Measurements from ENCODE around the gene C1QB.

C1QB gene

DNA sequence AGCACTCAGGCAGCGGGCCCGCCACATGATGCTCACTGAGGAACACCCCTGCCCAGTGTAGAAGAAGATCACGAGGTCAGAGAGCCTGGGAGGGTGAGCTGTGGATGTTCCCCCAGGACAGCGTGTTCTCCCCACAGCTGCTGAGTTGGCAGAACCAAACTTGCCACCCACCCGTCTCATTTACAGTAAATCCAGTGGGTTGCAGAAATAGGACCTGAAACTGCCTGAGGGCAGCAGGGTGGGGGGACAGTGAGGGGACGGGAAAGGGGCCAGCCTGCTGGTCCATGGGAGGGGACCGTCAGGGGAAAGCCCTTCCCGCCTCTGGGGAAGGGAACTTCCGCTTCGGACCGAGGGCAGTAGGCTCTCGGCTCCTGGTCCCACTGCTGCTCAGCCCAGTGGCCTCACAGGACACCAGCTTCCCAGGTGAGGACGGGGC, at the start of gene C1QB:
C1QB (plus strand) TSS at position 356 of the 436 bp plus-strand sequence. CDS start 6,227 bp downstream, outside the sequence.
- DNase-seq: no peak

- no peak for DNase-seq
Measured at GRCh38 chr1:22606161-22606560, 46.9 kb upstream of the C1QB start.

- DNase-seq: no peak
Measured at GRCh38 chr1:22607154-22607553, 45.9 kb upstream of the C1QB start.

GRCh38 chr1:22608361-22608760, 44.7 kb upstream of the C1QB start:
- DNase-seq: no peak

DNA sequence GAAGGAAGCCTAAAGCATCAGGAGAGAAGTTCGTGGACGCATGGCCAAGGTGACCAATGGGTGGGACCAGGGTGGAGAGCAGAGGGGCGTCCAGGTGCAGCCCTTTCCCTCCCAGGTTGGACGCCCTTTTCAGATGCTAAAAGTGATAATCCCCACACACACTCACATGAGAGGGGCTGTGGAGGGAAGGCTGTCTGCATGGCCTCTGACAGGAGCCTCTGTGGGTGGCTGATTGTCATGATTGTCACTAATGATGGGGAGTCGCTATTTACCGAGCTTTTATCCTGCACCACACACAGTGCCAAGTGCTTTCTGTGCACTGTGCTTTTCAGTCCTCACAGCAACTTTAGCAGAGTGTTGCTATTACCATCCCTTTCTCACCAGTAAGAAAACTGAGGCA, 43.7 kb upstream of the C1QB start:
- peak in 2 of 3 experiments; percentile 78 to 94 for DNase-seq

- DNase-seq: no peak
Measured at GRCh38 chr1:22611530-22611947, 41.5 kb upstream of the C1QB start.

DNA sequence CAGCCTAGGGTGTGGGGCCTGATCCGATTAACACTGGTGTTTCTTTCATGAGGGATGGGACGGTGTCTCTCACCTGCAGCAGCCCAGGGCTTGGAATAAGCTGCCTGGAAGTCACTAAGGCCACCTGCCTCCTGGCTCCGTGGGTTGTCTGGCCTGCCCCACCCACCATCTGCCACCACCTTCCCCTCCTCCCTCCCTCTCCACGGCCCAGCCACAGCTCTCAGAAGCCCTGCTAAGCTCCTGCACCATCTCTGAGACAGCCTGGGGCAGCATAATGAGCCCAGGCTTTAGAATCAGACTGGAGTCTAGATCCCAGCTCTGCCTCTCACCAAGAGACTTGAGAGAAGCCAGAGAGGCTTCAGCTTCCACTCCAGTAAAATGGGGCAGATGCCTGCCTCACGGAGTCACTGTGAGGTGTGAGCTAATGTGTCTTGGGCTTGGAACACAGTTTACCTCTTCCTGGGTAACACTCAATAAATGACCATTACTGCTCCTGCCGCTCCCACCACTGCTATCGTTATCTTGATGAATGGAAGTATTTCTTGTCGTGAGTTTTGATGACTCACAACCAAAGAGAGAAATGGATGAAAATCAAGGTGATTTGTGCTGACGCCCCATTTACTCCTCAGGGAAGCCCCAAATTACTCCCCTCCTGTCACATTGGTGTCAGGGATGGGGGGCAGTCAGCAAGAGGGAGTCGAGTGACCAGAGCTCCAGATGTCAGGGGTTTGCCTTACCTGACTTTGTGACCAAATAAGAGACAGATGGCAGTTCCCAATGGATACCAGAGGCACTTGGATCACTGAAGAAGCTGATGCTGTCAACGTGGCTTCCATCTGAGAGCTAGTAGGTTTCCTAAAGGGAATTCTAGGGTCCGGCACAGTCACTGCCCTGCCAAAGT, 40.1 kb upstream of the C1QB start:
- DNase-seq: peak; percentile 79 to 88 (median 79)

DNA sequence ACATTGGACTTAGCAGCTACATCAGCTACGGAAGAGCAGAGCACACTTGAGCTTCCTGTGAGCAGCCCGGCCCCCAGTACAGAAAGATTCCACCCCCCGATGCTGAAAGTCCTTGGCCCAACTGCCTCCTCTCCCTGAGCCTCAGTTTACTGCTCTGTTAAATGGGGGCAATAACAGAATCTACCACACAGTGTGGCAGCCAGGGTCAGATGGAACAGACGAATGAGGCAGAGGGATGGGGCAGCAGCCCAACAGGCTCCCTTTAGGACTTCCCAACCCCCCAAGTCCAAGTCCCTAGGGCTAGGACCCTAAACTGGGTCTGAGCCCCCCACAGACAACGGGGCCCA, 39.5 kb upstream of the C1QB start:
- DNase-seq: no peak

GRCh38 chr1:22613951-22614350, 39.1 kb upstream of the C1QB start:
- DNase-seq: peak in 1 of 3 experiments; percentile 22

- no peak for DNase-seq
Measured at GRCh38 chr1:22615886-22616285, 37.1 kb upstream of the C1QB start.

DNA sequence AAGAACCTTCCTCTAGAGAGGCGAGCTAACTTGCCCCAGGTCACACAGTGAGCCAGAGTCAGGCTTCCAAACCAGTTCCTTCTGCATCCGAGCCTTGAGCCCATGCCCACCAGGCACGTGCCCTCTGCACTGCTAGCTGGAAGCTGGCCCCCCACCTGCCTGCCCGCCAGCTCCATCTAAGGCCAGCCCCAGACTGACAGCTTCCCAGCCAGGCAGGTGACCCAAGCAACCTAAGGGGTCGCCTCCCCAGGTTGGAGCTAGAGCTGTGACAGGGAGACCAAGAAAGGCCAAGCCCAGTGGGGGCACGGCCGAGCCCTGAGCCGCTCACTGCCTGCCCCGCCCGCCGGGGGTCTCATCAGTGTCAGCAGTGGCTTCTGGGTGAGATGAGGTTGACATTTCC, 36.5 kb upstream of the C1QB start:
- DNase-seq: no peak

DNA sequence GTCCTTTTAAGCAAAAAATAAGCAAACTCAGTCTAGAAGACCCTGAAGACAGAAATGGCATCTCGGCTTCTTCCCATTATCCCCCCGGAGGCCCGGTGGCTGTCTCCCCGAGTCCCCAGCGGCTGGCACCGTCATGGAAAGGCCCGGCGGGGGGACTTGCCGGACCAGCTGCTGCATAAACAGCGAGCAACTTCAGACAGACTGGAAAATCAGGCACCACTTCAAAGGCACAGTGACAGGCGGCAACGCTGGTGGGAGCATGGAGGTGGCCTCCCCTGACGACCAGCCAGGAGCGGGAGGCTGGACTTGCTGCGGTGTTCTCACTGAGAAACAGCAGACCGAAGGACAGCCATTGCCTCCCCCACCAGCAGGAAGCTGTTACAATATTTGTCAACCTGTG, 35.0 kb upstream of the C1QB start:
- peak in 2 of 3 experiments; percentile 72 to 84 for DNase-seq

DNA sequence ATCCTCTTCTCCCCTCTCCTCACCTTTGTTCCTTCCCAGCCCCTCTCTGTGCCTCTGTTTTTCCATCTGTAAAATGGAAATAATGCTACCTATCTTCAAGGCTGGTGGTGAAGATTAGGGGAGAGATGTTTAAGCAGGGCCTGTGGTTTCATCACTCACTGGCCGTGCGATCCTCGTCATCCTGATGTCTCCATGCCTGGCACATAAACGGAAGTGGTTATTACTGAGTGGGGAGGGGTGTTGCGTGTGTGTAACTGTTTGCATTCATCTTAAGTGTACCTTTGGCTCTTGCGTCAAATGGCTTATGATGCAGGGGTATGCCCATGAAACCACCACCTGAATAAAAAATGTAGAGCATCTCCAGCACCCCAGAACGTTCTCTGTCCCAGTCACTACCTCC, 33.8 kb upstream of the C1QB start:
- DNase-seq: peak in 2 of 3 experiments; percentile 21 to 47

DNA sequence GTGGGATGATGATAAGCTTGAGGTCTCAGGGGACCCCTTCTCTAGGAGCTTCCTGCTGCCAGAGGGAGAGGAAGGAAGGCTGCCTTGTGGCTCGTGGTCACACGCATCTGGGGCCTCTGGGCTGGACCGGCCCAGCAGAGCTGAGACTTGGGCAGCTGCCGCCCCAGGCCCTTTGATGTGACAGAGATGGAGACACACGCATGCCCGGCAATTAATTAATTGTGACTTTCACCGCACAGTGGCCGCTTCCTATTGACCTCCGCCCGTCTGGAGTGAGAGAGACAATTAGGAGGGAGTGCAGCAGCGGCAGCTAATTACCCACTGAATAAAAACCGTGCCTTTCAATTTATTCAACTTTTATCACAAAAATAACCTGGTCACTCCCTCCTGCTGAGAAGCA, 33.2 kb upstream of the C1QB start:
- peak in 2 of 3 experiments; percentile 34 to 67 for DNase-seq

DNA sequence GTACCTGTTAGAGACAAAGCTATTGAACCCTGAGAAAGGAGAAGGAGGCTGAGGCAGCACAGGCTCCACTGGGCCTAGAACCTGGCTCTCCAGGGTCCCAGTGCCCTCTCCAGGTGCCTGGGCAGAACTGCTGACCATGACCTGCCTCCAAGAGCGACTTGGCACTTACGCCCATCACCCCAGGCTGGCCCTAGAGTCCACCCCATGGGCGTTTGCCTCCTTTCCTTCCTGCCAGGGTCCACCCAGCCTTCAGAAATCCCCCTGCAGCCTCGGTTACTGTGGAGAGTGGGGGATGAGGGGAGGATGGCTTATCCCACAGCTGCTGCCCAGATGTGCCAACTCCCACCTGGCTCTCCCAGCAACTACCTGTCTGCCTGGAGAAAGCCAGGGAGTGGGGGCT, 31.3 kb upstream of the C1QB start:
- DNase-seq: no peak

DNA sequence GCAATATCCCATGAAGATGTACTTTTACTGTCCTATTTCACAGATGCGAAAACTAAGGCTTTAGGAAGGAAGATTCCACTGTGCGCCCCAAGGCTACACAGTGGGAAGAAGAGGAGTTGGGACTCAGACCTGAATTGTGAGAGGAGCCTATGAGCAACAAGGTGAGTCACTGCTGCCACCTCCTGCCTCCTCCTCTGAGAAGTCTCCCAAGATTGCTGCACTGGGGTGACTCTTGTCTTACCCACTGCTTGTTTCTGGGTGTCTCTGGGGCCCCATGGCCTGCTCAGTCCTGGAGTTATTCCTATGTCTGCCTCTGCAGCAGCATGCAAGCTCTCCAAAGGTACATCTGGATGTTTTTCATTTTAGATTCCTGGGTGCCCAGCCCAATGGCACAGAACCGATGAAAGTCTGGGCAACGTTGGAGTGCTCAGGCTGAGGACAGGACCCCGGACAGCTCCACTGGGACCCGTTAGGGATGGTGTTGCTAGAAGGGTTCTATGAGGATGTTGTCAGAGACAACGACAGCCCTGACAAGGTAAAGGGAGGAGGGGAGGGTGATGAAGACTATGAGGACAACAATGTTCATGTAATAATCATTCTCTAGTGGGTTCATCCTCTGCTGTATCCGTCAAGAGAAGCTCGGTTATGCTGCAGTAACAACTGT, 27.6 kb upstream of the C1QB start:
- DNase-seq: no peak

DNA sequence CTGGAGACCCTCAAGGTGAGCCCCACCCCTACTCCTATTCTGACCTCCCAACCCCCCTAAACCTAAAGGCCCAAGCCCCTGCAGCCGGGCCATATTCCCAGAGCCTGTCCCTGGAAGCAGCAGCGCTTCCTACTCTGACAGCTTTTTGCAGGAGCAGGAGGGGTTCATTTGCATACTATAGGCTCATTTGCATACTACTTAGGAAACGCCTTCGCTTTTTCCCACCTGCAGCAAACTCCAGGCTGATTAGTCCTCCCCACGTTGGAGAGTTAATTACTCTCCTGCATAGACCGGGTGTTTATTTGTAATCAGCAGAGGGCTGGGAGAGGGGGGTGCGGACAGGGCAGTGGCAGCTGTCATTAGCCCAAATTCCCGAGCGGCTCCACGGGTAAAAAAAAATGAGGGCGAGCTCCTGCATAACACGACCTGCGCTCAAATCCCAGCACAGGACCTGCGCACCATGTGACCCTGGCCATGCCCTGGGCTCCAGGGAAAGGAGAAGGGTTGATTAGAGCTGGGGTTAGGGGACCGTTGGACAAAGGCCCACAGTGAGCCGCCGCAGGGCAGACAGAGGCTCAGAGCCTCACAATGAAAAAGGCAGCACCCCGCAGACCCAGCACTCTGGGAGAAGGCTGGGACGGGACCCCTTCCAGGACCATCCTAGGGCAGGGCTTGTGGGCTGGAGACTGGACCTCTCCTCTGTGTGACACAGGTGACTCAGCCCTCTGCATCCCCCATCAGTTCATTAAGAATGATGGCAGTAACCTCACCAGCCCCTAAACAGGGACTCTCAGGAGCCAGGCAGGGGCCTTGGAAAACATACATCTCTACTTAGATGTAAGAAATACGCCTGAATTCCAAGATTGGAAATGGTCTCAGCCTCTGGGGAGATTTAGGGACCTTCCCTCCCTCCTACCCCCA, 26.5 kb upstream of the C1QB start:
- peak in 2 of 3 experiments; percentile 15 to 48 for DNase-seq

DNA sequence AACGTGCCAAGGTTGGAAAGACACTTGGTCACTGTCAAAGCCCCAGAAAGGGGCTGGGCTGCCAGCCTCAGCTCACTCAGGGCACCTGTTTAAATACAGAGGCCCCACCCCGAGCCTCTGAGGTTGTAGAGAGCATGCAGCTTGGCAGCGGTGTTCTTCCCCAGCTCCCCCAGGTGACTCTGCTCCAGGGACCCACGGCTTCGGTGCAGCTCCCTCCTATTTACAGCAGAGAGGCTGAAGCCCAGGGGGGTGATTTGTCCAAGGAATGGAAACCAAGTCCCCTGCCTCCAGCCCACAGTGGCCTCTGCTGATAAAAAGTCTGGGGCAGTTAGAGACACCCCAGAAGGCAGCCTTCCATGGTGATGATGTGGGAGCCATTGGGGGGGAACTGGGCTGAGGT, 25.7 kb upstream of the C1QB start:
- peak; percentile 40 to 70 (median 56) for DNase-seq

- DNase-seq: no peak
Measured at GRCh38 chr1:22628698-22629444, 24.2 kb upstream of the C1QB start.

DNA sequence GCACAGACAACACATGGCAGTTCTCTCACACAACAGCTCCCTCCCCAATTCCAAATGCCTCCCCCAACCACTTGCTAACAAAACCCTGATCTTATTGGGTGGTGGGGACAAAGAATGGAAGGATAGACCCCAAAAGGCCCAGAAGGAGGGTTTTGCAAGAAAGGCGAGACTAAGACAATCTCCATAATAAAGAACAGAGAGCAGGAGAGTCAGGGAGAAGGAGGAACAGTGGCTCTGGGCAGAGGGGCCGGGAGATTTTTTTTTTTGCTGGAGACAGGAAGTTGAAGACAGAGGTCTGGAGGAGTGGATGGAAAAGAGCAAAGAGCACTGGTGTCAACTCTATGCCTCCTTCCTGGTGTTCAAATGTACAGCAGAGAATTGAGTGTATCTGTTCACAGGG, 23.1 kb upstream of the C1QB start:
- no peak for DNase-seq

- DNase-seq: no peak
Measured at GRCh38 chr1:22633697-22634463, 19.2 kb upstream of the C1QB start.
